T follicular helper cell (primary cell): ENCODE measurements around the gene PRDM12.

Experiments used
- DNase-seq: peaks from one replicate; pipeline ENCODE4 v3.0.0-alpha.2; 2020; ENCODE audit warnings: low read depth

The PRDM12 gene

GRCh38 chr9:130689937-130690700, 25.7 kb downstream of the PRDM12 start:
- DNase-seq: no peak

GRCh38 chr9:130692321-130692720, 27.9 kb downstream of the PRDM12 start:
- DNase-seq: no peak

GRCh38 chr9:130693101-130693425, 28.7 kb downstream of the PRDM12 start:
- no peak for DNase-seq

- peak; percentile 98 for DNase-seq
Measured at GRCh38 chr9:130693426-130694191, 29.2 kb downstream of the PRDM12 start, which contains the start of gene EXOSC2. EXOSC2 (plus strand) TSS chr9:130693780; CDS start chr9:130693792, 12 bp downstream.

GRCh38 chr9:130694205-130694604, 29.8 kb downstream of the PRDM12 start:
- no peak for DNase-seq

GRCh38 chr9:130696139-130696650, 31.8 kb downstream of the PRDM12 start:
- no peak for DNase-seq

- no peak for DNase-seq
Measured at GRCh38 chr9:130696996-130697395, 32.6 kb downstream of the PRDM12 start.

GRCh38 chr9:130698514-130698913, 34.1 kb downstream of the PRDM12 start:
- no peak for DNase-seq

- DNase-seq: no peak
Measured at GRCh38 chr9:130699047-130699446, 34.7 kb downstream of the PRDM12 start.

GRCh38 chr9:130701059-130702022, 36.9 kb downstream of the PRDM12 start:
- DNase-seq: peak; percentile 58

- DNase-seq: no peak
Measured at GRCh38 chr9:130703501-130703900, 39.1 kb downstream of the PRDM12 start.

- DNase-seq: peak; percentile 65
Measured at GRCh38 chr9:130707225-130707976, 43.0 kb downstream of the PRDM12 start.

- DNase-seq: no peak
Measured at GRCh38 chr9:130710822-130711352, 46.5 kb downstream of the PRDM12 start.

GRCh38 chr9:130711469-130711868, 47.1 kb downstream of the PRDM12 start:
- DNase-seq: no peak

GRCh38 chr9:130712564-130713285, 48.3 kb downstream of the PRDM12 start:
- DNase-seq: peak; percentile 92

- DNase-seq: no peak
Measured at GRCh38 chr9:130713286-130713960, 49.0 kb downstream of the PRDM12 start.

GRCh38 chr9:130714586-130715110, 50.3 kb downstream of the PRDM12 start:
- DNase-seq: no peak

GRCh38 chr9:130715270-130715669, 50.9 kb downstream of the PRDM12 start:
- no peak for DNase-seq

- no peak for DNase-seq
Measured at GRCh38 chr9:130718562-130718961, 54.2 kb downstream of the PRDM12 start.
